Stimulated activated CD8-positive, alpha-beta memory T cell treated with anti-CD3 and anti-CD28 coated beads, Interleukin-4, amount 100 ng/mL, for 4 hours (primary cell): ENCODE data around the gene HRAS.

Experiments used
- DNase-seq, 2 donors: peaks; one replicate each; pipeline ENCODE4 v3.0.0-alpha.2; 2020; ENCODE audit warnings: low read depth in 2 of 2, low spot score in 1 of 2

The HRAS gene

DNA sequence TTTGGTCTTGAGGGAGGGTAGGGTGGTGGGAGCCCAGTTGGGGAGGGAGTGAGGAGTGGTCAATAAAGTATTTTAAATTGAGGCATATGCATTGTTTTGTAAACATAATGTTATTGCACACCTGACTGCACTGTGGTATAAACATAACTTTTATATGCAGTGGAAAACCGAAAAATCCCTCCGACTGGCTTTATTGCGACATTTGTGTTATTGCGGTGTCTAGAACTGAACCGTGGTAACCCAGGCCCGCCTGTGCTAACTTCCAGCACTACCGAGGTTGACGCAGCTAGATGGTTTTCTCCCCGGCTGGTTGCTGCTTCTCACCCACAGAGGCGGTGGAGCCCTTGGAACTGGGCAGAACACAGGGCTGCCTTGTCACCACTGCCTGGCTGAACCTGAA is 20.8 kb downstream of the HRAS start:
- no peak for DNase-seq

DNA sequence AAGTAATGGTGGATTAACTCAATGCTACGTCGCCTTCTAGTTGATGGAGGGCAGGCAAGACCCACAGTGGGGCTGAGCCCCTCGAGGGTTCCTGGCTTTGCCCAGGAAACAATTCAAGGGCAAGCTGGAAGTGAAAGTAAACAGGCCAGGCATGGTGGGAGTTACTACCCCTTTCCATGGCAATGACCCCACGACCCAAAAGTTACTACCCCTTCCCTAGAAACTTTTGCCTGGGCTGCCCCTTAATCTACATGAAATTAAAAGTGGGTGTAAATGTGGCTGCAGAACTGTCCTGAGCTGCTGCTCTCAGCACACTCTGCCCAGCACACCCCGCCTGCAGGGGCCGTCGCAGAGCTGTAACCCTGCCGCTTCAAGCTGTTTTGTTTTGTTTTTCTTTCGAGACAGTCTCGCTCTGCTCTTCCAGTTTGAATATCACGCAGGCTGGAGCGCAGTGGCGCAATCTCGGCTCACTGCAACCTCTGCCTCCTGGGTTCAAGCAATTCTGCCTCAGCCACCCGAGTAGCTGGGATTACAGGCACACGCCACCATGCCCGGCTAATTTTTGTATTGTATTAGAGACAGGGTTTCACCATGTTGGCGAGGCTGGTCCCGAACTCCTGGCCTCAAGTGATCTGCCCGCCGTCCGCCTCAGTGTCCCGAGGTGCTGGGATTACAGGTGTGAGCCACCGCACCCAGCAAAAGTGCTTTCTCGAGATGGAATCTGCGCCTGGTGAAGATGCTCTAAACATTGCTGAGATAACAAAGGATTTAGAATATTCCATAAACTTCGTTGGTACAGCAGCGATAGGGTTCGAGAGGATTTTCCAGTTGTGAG is 22.4 kb downstream of the HRAS start:
- no peak for DNase-seq

DNA sequence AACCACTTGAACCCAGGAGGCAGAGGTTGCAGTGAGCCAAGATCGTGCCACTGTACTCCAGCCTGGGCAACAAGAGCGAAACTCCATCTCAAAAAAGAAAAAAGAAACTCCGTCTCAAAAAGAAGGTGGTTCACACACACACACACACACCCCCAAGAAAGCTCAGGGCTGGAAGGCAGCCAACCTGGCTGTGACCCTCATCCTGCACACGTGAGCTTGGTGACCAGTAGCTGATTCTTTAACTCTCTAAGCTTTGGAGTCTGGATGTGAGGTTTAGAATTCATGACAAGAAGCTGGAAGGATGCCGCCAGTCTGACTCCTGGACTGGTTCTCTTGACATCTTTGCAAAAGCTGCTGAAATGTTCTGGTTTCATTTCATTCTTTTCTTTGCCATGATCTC is 26.4 kb downstream of the HRAS start:
- no peak for DNase-seq

DNA sequence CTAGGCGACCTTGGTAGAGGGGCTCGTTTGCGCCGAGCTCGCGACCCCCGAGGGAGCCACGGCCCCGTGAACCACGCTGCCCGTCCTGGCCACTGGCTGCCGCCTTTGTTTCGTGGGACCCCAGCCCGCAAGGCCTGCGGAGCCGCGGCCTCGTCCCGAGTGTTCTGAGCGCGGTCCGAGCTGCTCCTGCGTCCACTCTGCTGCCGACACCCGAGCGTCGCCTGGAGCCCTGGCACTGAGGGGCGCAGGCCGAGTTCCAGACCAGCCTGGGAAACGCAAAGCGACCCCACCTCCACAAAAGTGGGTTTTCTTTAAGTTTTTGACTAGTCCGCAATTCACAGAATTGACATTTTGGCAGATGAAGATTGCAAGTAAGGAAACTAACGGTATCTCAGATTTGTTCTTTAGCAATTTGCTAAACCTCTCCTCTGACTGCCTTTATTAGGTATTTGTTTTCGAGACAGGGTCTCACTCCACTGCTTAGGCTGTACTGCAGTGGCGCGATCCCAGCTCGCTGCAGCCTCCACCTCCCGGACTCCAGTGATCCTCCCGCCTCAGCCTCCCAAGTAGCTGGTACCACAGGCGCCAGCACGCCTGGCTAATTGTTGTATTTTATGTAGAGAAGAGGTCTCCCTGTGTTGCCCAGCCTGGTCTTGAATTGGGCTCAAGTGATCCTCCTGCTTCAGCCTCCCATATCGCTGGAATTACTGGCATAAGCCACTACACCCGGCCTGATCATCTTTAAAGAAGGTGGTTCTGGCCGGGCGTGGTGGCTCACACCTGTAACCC is 27.5 kb downstream of the HRAS start:
- no peak for DNase-seq

DNA sequence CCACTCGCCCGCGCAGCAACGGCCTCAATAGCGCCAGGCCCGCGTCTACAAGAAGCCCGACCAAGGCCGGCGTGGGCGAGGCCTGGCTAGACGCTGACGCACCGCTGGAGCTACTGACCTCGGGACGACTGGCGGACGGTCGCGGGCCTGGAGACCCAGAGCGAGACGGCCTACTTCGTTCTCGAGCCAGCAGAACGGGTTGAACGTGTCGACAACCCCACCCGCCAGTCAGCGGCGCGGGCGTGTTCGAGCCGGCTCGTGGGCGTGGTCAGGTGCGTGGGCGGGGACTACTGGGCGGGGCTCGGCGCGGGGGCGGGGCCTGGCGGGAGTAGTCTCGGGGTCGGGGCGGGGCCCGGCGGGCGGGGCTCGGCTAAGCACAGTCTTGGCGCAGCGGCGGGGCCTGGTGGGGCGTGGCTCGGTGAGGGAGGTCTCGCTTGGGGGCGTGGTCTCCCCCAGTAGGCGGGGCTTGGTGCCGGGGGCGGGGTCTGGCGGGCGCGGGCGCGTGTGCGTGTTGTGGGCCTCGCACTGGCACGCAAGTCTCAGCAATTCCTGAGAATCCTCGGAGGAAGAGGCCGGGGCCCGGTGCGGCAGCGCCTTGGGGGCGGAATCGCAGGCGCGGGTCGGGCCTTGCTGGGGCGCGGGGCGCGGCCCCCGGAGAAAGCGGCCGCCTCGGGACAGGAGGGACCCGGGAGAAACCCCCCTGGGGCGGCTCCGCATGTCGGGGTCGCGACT is 28.2 kb downstream of the HRAS start, which contains the start of gene RNH1:
Gene RNH1 (minus strand): TSS at position 248 of the 732 bp plus-strand sequence. CDS start 5,080 bp downstream, outside the sequence.
- peak; percentile 99 for DNase-seq

DNA sequence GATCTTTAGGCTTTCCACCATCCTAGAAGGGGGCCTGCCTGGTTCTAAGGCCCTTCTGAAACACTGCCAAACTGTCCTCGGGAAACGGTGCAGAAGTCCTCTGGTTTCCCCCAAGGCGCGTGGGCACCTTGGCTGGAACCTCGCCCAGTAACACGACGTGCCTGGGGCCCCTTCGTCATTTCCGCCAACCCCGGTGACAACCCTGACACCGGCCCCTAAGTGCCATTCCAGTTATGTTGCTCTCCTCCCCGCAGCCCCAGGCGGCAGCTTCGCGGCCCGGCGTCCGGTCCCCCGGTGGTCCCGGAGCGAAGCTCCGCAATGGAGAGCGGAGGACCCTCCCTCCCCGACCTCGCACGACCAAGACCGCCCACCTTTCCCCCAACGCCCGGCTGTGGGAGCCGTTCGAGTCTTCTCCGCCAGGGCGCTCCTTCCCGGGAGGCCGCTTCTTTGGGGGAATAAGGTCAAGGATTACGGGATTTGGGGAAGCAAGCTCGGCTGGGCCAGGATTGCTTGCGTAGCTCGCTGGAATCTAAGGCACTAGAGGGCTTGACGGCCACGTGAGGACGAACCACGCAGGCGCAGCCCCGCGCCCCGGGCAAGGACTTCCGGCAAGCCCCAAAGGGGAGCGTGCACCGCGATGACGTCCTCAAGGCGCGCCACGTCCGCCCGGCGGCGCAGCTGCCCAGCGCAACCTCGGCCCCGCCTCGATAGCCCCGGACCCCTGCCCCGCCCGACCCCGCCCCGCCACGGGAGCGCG is 29.0 kb downstream of the HRAS start:
- DNase-seq: peak; percentile 93 to 95

DNA sequence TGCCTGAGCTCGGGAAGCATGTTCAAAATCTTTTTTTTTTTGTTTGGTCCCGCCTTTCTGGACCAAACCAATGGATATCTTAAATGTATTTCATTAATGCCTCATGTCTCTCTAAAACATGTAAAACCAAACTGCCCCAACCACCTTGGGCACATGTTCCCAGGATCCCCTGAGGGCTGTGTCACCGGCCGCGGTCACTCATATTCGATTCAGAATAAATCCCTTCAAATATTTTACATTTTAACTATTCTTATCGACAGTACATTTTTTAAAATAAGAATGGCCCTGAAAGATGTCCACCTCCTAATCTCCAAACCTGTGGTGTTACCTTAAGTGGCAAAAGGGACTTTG is 30.4 kb downstream of the HRAS start:
- no peak for DNase-seq

DNA sequence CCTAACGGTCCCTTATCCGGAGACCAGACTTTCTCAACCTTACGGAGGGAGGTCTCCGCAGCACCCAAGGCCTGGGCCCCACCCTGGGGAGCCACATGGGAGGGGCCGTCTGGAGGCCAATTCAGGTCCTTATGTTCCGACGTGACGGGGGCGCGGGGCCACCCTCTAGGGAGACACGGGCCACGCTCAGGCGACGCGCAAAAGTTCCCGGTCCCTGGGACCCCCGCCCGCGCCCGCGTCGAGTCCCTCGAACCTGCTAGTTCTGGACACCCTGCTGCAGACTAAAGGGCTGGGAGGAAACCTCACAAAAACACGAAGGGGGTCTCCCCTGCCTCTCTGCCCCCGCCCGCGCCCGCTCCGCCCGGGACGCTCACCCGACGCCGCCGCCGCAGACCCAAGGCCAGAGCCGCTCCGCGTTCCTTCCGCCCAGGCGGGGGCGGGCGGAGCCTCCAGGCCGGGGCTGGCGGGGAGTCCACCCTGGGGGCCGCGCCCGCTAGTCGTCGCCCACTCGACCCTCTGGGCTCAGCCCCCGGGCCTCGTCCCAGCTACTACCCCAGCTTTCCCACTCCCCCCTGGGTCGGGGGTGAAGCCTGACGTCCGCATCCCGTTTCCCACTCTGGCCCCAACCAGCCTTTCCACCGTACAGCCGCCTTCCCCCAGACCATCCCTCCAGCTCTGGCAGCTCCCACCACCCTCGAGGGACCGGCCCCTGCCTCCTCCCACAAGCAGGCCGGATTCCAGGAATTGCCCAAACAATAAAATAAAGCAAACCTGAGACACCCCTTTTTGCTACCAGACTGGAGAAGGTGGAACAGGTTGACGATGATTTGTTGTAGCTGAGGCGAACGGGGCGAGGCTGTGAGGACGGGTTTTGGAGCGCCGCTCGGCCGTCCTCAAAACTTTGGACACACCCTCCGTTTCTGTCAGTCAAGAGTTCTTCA is 31.1 kb downstream of the HRAS start:
- DNase-seq: no peak

DNA sequence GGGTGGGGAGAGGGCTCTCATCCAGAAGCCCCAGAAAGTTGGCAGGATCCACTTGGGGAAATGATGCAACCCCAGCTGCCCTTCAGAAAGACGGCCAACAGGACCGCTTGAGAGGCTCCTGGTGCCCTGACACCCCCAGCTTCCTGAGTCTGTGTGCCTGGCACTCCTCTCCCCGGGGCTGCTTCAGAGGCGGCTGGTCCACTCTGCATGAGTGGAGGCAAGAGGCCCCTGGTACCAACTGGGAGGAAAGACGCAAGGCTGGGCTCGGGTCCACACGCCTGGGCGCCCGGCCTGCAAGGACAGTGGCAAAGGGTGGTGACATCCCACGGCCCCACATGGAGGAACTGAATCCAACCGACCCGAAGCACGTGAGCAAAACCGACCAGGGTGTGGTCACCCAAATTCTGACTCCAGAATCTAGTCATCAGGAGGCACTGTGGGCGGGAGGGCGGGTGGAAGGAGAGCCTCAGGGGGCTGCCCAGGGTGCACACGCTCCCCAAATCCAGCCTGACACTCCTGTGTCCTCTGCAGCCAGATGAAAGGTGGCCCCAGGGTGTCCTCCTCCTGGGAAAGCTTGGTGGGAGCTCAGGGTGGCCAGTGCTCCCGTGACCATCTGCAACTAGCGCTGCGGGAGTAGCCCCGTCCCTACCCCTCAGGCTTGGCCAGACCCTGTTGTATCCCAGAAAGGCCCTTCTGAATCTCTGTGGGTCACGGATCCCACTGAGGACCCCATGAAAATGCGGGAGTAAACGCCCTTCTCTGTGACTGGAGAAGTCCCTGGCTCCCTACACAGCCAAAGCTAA is 32.0 kb downstream of the HRAS start:
- DNase-seq: no peak

DNA sequence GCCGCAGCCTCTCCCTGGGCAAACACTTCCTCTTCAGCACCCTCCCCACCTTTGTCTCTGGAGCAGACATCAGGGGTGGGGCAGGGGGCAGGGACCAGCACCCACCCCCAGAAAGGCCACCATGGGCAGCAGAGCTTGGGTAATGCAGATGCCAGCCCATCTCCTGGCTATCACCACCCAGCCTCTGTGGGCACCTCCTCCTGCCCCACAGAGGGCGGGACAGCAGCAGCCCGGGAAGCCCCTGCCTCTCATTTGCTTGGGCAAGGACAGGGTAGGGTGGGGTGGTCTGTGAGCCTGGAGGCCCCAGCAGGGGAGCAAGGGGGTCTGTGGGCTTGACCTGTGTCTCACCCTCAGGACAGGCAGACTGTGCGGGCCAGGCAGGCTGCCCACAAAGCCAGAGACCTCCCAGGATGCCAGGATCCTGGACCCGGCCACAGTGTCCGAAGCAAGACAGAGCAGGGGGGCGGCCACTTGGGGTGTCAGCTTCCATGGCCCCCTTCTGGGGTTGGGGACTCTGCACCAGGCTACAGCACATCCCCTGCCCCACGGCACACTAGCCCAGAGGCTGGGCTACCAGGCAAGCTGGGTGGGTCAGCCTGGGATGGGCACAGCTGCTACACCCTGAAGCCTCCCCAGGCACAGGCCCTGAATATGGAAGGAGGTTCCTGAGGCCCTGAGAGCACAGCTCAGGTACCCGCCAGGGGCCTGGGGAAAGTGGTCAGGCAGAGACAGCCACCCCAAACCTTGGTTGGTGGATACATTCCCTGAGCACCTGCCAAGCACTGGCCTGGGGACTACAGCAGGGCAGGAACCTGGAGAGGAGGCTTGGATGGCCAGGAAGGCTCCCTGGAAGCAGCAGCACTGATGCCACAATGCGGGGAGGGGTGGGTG is 32.8 kb downstream of the HRAS start:
- no peak for DNase-seq

DNA sequence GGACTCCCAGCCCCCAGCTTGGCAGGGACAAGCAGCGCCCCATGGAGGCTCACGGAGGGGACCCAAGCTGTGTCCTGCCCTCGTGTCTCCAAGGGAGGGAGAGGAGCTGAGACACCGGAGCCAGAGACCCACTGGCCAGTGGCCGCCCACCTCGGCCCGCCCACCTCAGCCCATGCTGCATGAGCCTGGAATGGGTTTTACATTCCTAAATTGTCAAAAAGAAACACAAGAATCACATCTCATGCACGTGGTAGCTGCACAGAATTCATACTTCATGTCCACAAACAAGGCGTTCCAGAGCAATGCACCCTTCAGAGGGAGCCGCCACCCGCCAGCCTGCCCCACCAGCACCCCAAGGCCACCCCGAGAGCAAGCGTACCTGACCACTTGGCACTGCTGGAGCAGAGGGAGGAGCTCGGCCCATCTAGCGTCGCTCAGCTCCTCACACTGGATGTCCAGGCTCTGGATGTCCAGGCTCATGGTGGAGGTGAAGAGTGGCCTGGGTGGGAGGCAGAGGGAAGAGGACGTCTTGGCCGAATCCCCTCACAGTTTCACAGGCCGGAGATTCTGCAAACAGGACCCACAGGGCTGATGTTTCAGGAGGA is 33.6 kb downstream of the HRAS start:
- DNase-seq: no peak

DNA sequence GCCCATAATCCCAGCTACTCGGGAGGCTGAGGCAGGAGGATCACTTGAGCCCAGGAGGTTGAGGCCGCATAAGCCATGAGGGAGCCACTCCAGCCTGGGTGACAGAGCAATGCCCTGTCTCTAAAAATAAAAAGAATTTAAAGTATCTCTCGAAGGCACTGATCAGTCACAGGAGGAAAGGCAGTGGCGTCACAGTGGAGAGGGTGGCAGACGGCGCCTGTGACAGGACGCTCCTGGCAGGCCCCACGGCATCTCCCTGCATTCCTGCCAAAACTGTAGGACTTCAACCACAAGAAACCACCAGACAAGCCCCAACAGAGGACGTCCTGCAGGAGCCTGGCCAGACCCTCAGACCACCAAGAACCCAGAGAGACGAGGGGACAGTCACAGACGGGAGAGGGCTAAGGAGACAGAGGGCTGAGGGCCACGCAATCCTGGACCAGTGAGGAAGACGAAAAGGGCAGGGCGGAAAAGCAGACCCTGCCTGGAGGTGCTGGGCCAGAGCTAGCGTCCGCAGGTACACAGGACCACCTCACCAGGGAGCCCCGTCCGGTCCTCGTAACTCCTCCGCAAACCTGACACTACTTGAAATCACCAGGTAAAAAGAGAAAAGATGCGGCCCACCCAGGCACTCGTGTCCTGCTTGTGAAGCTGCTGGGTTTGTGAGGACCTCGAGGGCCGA is 34.2 kb downstream of the HRAS start:
- no peak for DNase-seq

DNA sequence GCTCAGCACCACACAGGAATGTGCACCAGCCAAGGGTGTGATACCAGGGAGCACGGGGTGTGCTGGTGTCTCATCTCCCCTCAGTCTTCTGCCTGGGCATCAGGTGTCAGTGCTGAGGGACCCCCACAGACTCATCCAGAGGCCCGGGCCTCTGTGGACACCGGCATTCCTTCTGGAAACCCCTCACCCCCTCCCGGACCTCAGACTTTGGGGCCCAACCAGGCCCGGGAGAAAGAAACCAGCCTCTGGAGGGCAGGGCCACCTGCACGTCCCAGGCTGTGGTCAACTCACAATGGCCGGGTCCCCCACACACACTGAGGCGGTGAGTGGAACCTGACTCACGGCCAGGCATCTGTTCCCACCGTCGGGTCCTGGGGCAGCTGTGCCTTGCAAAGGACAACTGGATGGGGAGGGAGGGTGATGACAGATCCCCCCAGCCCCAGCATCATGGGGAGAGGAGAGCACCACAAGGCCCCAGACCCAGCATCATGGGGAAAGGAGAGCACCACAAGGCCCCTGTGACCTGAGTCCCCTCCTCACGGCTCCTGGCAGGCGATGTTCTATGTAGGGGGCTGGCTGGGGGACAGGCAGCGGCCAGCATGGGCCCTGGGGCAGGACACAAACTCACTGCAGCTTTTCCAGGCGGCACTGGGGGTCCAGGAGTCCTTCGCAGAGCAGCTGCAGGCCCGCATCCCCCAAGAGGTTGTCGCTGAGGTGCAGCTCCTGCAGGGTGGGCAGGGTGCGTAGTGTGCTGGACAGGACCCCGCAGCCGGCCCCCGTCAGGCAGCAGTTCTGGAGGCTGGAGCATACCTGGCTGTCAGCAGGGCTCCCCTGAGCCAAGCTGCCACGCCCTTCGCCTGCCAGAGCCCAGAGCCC is 35.9 kb downstream of the HRAS start:
- DNase-seq: no peak

DNA sequence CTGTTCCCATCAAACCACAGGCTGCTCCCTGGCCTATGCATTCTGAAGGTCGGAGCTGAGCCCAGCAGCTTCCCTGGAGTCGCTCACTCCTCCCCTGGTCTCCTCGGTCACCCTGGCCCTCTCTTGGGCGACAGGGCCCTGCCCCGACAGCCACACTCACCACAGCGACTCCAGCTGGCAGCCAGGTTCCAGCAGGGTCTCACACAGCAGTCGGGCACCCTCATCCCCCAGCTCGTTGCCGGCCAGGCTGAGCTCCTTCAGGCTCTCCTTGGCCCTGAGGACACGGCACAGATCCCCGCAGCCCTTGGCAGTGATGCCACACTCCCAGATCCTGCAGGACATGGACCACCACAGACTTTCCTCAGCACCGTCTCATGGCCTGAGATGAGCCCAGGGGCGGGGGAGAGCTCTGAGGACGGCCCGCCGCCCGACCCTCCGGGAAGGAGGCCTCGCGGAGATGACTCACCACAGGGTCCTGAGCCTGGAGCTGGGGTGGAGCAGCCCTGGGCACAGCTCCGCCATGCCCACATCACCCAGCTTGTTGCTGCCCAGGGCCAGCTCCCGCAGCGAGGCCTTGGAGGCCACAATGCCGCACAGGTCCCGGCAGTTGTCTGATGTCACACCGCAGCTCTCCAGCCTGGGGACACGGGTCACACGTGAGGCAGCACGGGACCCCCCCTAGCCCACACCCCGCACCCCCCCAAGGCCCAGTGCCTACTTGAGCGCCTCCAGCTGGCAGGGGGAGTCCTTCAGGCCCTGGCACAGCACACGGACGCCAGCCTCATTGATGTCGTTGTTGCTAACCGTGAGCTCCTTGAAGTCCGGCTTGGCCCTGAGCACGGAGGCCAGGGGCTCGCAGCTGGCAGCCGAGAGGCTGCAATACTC is 36.8 kb downstream of the HRAS start:
- no peak for DNase-seq
